GM21619 (cell line): ENCODE data around the gene C2CD3.
A peak's percentile ranks its signal among the peaks of the same experiment; 100 is the strongest.

Experiments
- ATAC-seq: cut with Tn5 transposase; IDR thresholded peaks from one replicate; pipeline ENCODE4 v1.9.1; 2021; ENCODE audit not compliant: unreplicated experiment

C2CD3 gene

DNA sequence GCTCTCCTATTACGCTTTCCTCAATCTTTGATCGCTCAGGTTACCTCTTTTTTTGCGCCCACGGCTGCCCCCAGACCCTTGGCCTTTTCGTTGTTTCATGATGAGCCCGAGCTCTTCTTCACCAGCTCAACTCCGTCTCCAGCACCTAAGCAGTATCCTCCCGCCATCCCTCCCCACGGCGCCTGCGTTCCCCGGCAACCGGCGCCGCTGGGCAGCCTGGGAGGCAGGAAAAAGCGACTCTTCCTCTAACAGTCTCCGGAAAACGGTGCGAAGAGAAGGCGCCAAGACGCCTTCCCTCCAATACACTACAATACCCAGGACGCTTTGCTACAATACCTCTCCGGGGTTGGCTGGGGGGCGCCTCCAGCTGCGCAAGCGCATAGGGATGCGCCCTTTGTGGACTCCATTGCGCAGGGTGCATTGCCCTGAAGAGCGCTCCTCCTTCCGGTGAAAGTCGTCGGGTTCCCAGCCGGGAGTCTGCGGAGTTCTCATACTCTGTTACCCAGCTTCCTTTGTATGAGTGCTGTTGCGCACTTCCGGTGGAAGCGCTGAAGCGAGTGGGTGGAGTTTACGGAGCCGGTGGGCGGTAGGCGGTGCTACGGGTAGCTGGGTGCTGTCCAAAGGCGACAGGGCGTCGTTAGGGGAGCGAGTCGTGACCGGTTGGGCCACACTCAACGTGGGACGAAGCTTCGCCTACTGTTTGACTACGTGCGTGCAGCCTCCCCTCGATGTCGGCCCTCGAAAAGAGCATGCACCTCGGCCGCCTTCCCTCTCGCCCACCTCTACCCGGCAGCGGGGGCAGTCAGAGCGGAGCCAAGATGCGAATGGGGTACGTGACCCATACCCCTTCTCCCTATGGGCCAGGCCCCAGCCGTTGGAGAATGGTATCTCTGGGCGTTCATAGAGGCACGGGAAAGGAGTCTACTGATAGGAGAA, at the start of gene C2CD3, which contains the start of gene PPME1:
Gene C2CD3 (minus strand): TSS at position 309 of the 936 bp plus-strand sequence. CDS start 210 bp downstream, at position 99.
Gene PPME1 (plus strand): TSS at position 596 of the 936 bp plus-strand sequence. CDS start 133 bp downstream, at position 729.
- peak; percentile 90 for ATAC-seq

DNA sequence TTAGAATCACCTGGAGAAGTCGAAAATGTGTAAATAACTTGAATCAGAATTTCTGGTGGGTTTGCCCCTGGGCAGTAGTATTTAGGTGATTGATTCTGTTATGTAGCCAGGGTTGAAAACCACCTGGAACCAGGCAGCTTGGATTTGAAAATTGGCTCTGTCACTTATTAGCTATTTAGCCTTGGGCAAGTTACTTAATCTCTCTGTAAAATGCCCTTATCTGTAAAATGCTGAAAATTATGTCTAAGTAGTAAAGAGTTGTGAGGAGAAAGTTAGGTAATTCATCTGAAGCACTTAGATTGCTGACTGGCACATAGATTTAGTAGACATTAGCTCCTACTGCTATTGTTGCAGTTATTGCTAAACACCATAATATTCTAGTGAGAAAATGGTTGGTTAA, 49.6 kb upstream of the C2CD3 start:
- ATAC-seq, result no peak

DNA sequence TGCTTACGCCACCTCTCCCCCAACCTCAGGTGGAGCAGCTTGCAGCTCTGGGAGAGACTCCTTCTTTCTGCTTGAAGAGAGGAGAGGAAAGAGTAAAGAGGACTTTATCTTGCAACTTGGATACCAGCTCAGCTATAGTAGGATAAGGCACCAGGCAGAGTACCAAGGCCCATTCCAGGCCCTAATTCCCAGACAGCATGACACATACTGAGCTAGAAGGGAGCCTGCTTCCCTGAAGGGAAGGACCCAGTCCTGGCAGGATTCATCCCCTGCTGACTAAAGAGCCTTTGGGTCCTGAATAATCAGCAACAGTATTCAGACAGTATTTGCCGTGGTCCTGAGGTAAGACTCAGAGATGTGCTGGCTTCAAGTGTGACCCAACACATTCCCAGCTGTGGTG, 41.7 kb upstream of the C2CD3 start:
- no peak for ATAC-seq

DNA sequence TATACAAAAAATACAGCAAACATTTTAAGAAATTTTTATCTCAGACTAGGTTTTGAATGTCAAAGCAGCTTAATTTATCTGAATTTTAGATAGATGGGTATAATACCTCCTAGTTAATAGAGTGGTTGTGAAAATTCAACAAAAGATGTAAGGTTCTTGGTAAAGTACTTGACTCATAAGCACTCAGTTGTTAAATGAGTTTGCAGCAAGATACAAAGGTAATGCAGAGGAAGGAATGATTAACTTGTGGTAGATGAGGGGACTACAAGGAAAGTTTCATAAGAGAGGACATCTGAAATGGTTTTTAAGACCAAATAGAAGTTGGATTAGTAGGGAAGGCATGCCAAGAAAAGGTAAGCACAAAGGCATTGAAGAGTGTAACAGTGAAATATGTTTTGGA, 37.7 kb upstream of the C2CD3 start:
- ATAC-seq, result no peak

DNA sequence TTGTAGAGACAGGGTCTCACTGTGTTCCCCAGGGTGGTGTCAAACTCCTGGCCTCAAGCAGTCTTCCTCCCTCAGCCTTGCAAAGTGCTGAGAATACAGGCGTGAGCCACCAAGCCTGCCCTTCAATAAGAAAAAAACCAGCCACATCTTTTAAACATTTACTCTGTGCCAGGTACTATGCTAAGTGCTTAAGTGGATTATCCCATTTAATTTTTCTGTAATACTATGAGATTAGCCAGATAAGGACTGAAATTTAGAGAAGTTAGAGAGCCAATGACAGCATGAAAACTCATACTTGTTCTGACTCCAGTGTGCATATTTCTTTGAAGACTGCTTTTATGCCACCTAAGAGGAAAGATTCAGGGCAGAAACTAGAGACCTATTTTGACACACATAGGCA, 35.9 kb upstream of the C2CD3 start:
- ATAC-seq, result no peak

- no peak for ATAC-seq
These were observed 34.4 kb upstream of the C2CD3 start for GRCh38 chr11:74205181-74205580.

- no peak for ATAC-seq
These were observed 33.9 kb upstream of the C2CD3 start for GRCh38 chr11:74204701-74205100.

DNA sequence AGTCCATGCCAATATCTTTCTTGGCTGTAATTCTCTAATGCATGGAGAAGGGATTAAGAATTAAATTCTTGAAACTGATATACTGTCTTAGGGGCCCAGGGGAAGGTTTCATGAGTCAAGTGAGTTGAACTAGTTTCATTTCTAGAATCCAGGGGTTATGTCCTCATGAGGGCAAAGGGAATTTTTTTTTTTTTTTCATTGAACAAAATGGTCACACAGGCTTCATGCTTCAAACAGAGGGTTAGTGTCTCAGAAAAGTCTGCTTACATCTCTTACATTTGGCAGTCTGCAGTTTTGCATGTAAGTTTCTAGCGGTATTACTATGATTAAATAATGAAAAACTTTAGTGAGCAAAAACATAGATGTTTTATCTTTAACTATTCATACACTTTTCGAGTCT, 33.2 kb upstream of the C2CD3 start:
- no peak for ATAC-seq

- ATAC-seq, result no peak
These were observed 26.1 kb upstream of the C2CD3 start for GRCh38 chr11:74196781-74197486.

- ATAC-seq, result no peak
These were observed 25.0 kb upstream of the C2CD3 start for GRCh38 chr11:74195828-74196227.

DNA sequence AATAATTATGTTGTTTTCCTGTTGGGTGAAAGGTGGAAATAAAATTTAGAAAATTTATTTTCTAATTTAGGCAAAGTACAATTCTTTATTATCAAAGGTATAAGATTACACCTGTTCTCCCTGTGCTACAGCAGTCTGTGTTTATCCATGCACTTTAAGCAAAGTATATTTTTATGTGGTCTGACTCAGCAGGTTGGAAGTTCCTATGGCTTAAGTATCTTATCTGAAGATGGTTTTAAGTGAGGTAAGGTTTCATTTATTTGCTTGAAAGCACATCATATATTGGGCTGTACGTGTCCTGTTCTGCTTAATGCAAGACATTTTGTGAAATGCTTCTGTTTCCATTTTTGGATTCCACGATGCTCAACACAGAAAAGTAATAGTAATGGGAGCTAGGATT, 14.9 kb upstream of the C2CD3 start:
- ATAC-seq, result no peak

GRCh38 chr11:74185285-74185684, 14.5 kb upstream of the C2CD3 start:
- no peak for ATAC-seq

DNA sequence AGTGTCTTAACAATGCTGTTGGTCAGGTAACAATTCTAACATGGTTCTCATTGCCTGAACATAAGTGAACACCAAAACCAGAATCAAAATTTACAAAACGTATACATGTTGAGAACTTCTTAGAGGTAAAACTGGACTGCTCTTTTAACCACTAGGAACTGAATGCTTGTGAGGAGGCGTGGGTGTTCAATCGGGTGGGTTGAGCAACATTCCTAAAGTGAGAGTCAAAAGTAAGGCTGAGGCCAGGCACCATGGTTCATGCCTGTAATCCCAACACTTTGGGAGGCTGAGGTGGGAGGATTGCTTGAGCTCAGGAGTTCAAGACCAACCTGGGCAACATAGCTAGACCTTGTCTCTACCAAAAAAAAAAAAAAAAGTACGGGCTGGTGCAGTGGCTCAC, 11.8 kb upstream of the C2CD3 start:
- ATAC-seq, result no peak

- no peak for ATAC-seq
These were observed 8.6 kb upstream of the C2CD3 start for GRCh38 chr11:74179234-74180052.

- no peak for ATAC-seq
These were observed 5.1 kb upstream of the C2CD3 start for GRCh38 chr11:74175920-74176319.

GRCh38 chr11:74171997-74172396, 1.2 kb upstream of the C2CD3 start:
- ATAC-seq, result no peak

DNA sequence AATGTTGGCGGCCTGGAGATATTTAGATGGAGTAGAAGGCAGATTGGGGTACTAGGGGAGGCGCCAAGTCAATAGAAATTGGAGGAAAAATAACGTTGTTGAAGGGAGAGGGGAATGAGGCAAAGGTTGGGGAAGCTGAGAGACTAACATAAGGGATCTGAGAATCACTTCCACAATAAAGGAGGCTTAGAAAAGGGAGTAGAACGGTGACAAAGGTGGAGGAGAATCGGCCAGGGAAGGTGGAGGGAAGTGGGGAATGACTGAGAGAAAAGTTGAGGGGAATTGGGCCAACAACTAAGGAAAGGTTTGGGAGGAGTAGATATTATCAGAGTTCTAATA, 797 bp upstream of the C2CD3 start:
- ATAC-seq, result no peak

- no peak for ATAC-seq
These were observed 904 bp downstream of the C2CD3 start for GRCh38 chr11:74169738-74170458.

DNA sequence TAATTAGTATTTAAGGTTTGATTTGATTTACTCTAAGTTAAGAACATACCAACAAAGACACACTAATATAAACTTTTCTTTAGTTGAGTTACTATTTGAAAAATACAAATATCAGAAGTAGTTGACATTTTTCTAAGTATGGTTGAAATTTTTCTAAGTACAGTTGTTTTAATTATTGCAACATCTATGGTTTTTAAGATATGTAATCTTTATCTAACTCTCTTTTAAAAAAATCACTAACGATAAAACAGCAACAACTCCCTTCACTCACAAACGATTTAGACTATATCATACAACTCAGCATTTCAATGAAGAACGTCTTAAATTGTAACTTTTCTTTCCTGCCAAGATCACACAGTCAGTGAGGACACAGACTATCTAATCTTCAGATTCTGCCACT, 2.0 kb downstream of the C2CD3 start:
- no peak for ATAC-seq

- ATAC-seq, result no peak
These were observed 7.9 kb downstream of the C2CD3 start for GRCh38 chr11:74162681-74163467.
